Measurements from ENCODE around the gene DENND5B.
"Not testable (repeated sequence)": the region's sequence is repeated elsewhere in the genome, so short reads cannot be mapped to it uniquely, and the experiment has no call there.

The DENND5B gene

DNA sequence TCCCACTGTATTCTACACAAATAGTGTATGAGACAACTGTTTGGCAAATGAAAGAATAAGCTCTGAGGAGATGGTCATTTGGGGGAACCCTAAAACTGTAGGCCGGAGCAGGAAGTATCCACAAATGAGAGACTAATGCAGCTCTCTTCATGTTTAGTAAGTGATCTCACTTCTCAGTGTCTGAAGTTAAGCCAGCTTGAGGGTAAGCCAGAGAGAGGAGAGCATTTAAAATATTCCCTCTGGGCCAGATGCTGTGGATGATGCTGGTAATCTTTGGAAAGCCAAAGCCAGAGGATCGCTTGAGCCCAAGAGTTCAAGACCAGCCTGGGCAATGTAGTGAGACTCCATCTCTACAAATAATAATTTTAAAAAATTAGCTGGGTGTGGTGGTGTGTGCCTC is 134.4 kb downstream of the DENND5B start:
- no peak for DNase-seq

DNA sequence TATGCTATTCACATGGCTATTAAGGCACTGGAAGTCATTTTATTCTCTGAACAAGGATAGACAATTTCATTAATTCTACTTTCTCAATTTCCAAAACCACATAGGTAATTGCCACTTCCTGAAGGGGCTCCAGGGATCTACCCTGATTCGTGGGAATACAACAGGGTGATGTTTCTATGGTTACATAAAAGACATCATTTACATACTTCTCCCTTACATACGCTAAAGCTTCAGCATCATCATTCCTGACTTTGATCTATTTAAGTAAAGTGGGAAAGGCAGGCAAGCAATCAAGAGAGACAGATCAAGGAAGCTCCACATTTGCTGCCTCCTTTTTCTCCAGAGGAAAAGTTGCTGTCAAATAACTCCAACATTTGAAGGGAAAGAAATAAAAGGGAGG is 146.2 kb downstream of the DENND5B start:
- no peak for DNase-seq

DNA sequence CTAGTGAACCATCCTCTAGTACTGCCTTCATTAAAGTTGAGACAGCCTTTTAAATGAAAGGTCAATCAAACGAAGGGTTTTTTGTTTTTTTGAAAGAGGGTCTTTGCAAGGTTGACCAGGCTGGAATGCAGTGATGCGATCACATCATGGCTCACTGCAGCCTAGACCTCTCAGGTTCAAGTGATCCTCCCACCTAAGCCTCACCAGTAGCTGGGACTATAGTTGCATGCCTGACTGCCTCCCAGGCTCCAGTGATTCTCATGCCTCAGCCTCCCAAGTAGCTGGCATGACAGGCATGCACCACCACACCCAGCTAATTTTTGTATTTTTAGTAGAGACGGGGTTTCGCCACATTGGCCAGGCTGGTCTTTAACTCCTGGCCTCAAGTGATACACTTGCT is 150.3 kb downstream of the DENND5B start:
- DNase-seq: no peak

DNA sequence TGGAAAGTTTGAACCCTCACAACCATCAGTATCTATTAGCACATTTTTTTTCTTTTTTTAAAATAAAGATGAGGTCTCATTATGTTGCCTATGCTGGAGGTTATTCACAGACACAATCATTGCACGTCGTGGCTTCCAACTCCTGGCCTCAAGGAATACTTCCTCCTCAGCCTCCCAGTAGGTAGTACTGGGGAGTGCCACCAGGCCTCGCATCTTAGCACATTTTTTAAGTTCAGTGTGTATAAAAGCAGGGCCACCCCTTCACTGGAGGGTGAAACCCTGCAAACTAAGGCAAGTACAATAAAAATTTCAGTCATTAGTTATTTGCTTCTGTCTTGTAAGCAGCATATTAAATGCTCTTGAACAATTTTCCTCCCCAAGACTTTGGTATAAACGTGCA is 150.8 kb downstream of the DENND5B start:
- no peak for DNase-seq

DNA sequence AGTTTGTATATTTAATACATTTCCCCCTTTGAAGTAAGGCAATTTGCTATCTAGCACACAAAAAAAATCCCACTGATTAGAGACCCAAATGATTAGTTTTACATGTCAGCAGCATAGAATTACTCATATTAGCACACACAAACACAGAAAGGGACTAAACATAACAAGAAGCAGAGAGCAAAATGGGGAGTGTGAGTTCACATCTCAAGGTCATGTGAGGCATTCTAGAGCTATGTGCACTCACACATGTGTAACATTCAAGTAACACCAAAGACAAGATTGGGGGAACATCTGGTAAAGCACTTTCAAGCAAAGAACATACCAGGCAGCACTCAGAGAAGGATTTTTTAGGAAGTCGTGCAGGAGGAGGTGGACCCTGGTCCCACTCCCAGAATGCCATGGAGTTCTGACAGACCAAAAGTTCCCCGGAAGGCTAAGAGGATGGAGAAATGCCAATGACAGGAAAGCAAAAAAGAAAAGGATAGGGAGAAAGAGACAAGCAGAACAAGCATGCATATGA is 159.2 kb downstream of the DENND5B start:
- no peak for DNase-seq

DNA sequence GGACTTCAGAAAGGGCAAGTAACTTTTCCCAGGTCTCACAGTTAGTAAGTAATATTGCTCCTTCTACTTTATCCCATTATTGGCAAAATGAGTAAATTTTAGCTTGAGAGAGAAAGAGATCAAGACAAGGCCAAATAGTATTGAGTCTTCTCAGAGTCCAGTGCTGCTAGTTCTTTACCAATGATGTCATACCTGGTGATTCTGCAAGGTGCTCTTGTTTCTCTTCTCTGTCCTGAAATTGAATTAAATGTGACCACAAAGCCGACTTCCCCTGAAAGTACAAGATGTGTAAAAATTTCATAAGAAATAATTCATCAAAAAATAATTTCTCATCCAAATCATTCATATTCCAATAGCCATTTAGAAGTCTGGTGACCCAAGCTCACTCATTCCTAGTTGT is 167.5 kb downstream of the DENND5B start:
- DNase-seq: no peak

DNA sequence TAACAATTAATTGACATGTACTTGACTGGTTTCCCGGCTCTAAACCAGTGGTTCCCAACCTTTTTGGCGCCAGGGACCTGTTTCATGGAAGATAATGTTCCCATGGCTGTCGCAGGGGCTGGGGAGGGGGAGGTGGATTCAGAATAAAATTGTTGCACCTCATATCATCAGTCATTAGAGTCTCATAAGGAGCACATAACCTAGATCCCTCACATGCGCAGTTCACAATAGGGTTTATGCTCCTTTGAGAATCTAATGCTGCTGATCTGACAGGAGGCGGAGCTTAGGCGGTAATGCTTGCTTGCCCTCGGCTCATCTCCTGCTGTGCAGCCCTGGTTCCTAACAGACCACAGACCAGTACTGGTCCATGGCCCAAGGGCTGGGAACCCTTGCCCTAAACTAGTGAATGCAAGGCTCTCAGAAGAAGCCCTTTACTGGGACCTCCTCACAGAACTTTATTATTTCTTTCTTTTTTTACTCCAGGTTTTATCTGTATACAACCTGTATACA is 178.6 kb downstream of the DENND5B start:
- DNase-seq: no peak

DNA sequence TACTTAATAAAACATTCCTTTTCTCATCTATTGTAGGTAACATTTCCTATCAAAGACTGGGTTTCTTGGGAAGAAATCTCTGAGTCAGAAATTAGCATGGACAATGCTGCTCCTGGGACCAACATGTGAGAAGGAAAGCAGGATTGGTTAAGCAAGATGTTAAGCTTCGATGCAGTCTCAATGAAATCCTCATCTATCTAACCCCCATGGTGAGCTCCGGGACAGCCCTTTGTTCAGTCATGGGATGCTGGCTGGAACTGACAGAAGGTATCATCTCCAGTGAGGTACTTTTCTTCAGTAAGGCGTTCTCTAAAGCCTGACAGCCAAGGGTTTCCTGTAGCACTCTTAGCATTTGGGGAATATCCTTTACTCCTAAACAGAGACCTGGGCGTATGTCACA is 182.2 kb downstream of the DENND5B start:
- no peak for DNase-seq

DNA sequence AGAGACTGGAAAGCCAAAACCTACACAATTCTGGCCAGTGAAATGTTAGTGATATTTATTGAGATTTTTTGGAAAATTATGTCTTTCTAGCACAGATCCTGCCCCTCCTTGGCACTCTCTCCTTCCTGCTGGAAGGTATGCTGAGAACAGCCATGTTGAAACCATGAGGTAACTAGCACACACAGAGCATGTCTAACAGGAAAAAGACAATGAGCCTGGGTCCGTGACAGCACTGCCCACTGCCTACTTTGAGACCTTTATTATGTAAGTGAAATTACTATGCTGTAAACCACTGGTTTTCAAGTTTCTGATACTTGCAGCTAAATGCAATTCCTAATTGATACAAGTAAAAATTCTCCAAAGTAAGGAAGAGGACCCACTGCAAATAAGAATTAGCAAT is 183.4 kb downstream of the DENND5B start:
- DNase-seq: no peak

DNA sequence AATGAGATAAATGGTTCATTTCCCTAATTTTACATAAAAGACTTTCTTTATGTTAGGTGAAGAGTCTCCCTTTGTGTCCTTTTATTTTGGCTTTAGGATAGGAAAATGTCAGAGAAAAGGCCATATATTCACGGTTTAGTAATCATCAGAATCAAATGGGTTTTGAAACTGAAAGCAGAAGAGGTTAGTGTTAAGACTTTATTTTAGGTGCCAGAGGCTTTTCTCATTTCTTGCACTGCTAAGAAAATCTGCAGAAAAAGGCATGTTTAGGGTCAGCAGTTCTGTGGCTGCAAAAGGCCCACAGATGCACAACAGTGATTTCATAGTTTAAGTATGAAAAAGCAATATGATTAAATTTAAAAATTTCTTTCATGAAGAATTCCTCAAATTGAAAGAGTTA is 184.6 kb downstream of the DENND5B start:
- no peak for DNase-seq

DNA sequence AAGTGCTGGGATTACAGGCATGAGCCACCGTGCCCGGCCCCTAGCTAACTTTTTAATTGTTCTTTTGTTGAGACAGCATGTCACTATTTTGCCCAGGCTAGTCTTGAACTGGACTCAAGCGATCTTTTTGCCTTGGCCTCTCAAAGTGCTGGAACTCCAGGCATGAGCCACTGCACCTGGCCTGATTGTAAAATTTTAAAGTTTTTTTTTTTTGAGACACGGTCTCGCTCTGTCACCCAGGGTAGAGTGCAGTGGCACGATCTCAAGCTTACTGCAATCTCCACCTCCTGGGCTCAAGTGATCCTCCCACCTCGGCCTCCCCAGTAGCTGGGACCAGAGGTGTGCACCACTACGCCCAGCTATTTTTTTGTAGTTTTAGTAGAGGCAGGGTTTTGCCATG is 185.9 kb downstream of the DENND5B start:
- no peak for DNase-seq

DNA sequence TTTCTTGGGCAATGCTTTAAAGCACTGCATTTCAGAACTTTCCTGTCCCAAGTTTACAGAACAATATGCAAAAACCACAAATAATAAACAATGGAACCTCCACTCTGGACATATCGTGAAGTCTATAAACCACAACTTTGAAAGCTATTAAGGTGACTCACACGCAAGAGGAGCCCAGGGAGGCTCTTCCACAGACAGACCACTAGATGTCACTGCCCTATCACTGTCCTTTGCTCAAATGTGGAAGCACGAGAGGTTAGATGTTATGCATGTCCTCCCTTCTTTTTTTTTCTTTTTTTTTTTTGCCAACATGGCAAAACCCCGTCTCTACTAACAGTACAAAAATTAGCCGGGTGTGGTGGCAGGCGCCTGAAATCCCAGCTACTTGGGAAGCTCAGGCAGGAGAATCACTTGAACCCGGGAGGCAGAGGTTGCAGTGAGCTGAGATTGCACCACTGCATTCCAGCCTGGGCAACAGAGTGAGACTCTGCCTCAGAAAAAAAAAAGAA is 187.8 kb downstream of the DENND5B start:
- peak; percentile 79 for DNase-seq

DNA sequence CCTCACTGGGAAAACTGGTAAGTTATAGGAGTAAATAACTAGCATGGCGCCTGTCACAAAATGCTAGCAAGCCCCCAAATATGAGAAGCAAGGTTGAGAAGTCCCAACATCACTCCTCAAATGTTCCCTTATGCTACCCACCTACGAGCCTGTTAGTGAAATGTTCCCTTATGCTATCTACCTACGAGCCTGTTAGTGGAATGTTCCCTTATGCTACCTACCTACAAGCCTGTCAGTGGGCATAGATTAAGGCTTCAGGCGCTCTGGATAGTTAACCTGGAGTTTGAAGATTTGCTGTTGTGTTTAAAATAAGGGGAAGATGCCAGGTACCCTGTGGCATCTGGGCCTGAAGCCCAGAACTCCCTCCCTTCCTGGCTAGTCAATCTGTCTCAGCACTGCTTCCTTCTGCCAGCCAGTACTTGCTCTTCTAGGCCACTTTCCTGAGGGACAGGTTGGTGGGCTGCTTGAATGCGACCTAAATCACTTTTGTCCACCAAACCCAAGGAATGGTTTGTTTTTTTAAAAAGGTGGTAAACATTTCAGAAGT is 197.9 kb downstream of the DENND5B start:
- no peak for DNase-seq

DNA sequence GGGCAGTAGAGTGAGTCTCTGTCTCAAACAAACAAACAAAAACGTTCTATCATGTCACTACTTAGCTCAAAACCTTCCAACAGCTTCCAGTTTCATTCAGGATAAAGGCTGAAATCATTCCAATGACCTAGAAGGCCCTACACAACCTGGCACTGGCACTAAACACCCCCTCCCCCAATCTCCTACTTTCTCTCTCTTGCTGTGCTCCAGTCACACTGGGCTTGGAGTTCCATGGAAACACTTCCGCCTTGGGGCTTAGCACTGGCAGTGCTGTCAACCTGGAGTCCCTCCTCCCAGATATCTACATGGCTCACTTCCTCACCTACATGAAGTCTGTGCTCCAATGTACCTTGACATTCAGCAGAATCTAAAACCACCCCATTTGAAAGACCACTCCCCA is 199.9 kb downstream of the DENND5B start:
- DNase-seq: no peak

DNA sequence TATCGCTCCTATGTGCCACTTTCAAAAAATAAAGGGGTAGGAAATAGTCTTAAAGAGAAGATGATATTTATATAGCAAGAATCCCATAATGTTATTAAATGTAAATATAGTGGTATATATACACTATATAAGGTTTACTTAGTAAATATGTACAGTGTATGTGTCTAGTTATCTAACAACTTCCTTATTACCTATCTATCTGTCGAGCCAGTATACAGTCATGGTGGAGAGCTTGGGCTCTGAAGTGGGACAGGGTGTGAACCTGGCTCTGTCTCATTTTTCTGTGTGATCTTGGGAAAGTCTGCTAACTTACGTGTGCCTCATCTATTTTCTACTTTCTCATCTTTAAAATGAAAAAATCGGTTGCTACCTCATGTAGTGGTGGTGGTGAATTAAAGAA is 202.2 kb downstream of the DENND5B start:
- no peak for DNase-seq

DNA sequence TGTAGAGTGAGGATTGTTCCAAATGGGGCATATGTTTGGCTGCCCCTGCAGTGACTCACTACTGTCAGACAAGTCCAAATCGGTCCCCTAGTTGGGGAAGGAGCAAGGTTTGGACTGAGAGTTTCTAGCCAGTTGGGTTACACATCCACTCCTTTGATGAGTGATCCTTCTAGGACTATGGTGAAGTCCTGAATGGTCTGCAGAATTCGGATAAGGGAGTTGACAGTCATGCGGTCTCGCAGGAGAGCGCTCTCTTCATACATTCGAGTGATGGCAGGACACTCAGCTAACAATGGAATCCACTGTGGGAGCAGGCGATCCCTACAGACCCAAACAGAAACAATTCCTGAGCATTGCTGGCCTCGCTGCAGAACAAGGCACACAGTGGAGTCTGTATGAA is 203.5 kb downstream of the DENND5B start:
- no peak for DNase-seq

DNA sequence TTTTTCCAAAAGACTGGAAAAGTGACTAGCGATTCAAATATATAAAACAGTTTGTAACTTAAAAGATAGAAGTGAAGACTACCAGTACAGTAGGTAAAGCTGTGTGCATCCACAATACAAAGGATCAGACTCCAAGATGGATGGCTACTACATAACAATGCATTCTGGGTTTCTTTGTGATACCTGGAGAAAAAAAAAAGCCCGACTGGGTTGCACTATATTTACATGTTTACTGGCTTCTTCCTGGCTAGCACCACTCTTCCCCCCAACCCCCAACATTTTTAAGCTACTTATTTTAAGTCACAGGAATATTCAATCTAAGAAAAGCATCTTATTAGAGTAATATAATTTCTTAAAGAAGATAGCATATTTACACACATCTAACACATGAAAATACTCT is 203.9 kb downstream of the DENND5B start:
- no peak for DNase-seq

DNA sequence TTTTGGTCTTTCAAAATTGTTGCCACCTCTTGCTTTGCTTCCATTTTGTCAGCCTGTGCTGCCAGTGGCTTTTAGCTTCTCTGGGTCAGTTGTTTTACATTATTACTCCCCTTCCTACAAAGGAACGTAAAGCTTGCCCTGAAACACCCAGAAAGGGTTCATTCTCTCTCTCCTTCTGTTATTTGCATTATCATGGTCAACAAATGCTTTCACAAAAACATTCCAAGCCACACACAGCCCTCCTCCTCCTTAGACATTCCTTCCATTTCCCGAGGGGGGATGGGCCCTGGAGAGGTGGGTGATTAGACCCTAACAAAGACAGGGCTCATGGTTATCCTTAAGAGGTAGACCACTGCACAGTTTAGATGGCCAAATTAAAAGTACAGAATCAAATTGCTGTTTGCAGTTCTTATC is 204.6 kb downstream of the DENND5B start:
- no peak for DNase-seq

DNA sequence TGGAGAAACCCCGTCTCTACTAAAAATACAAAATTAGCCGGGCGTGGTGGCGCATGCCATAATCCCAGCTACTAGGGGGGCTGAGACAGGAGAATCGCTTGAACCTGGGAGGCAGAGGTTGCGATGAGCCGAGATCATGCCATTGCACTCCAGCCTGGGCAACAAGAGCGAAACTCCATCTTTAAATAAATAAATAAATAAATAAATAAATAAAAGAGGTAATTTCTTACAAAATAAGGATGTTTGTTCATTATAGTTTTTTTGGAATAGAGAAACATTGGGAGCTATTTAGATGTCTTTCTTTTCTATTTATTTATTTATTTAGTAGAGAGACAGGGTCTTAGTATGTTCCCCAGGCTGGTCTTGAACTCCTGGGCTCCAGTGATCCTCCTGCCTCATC is 213.7 kb downstream of the DENND5B start:
- not testable (repeated sequence) for DNase-seq

DNA sequence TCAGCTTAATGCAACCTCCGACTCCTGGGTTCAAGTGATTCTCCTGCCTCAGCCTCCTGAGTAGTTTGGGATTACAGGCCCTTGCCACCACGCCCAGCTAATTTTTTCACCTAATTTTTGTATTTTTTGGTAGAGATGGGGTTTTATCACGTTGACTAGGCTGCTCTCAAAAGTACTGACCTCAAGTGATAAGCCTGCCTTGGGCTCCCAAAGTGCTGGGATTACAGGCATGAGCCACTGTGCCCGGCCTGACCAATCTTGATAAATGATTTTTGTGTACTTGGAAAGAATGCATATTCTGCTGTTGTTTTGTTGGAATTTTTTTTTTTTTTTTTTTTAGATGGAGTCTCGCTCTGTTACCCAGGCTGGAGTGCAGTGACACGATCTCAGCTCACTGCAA is 215.5 kb downstream of the DENND5B start:
- DNase-seq: not testable (repeated sequence)

DNA sequence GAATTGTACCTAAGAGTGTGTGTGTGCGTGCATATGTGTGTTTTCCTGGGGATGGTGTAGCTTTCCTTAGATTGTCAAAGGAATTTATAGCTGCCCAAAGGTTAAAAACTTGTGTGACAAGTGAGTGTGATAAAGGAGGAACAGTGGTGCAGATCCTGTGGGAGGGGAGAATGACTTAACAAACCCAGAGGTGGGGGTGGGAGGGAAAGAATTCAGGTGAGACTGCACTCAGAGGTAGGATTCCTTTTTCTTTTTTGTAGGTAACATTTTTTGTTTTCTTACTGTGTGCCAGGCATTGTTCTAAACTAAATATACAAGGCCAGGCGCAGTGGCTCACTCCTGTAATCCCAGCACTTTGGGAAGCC is 219.7 kb downstream of the DENND5B start:
- no peak for DNase-seq

DNA sequence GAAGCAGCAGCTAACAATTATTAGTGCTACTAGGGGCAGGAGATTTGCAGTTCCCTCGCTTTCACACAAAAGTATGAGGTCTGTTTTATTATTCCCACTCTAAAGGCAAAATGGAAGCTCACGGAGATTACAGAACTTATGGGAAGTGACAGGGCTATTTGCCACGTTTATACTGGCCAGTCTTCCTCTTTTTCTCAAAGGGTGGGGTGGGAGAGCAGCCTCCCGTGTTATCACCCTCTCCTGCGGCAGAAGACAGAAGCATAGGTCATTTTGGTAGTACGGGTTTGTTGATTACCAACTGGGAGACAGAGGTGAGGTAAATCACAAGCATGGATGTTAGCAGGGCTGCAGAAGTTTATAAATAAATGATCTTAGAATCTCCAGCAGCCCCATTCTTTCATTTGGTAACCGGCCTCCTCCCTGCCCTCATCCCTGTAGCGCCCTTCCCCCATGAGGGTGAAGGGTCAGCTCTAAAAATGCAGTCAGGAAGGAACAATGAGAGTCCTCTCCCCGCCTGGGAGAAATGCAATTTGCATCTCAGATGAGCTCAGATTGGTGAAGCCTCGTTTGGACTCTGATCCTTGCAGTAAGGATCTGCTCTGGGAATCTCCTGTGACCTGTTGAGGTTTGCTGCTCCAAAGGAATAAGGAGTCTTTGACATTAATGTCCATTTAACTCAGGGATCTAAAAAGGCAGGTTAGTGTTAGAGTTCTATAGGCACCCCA is 220.2 kb downstream of the DENND5B start:
- DNase-seq: peak; percentile 42

DNA sequence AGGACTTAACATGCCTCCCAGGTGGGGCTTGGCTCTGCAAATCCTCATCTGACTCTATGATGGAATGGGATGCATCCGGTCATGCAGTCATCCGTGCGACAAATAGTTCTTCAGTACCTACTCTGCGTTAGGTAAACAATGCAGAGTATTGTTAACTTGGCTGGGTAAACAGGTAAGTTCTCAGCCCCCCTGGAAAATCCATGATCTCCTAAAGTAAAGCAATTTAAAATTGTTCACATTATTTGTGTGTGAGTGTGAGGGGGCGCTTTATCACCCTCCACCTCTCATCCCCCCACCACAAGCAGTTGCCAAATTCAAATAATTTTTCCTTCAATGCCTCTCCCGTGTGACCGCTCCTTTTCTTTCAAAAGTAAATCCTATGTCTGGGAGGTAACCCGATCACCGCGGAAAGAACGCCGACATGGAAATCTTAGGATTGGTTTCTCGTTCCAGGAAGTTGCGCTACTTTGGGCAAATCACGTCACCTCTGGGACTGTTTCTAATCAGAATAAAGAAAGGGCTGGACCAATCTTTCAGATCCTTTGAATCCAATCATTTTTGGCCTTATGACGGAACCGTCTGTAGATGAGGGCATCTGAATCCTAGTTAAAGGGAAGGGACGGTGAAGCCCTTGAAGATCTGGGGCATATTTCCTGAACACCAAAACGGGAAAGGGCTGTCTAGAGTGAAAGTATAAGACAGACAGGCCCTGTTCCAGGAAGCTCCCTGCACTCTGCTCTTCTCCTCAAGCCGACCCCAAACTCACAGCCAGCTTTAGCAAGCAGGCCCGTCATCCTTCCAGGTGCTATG is 221.0 kb downstream of the DENND5B start:
- DNase-seq: peak; percentile 79
